Common myeloid progenitor, CD34-positive (primary cell): ENCODE data around the gene DNAH1.

Source experiments
- CTCF ChIA-PET: fragments of 350-600 bp; sonication (Branson Sonifier 250); formaldehyde crosslinking; loops from one replicate; lab custom pipeline; 2021; ENCODE audit warnings: antibody characterized with exemption; lab: Charles Lee
- POLR2A ChIA-PET: fragments of 350-600 bp; sonication (Branson Sonifier 250); formaldehyde crosslinking; loops from one replicate; lab custom pipeline; 2021; ENCODE audit warnings: antibody characterized with exemption; lab: Charles Lee
- DNase-seq, 3 donors: peaks; one replicate each; pipeline versions ENCODE4 v3.0.0 to v3.0.0-alpha.2; 2013
- H3K27ac ChIP-seq, 2 experiments: 1 replicate in 1 of 2; 2 replicates in 1 of 2; pipeline ENCODE4 v1.7.0; 2013; ENCODE audit warnings: inconsistent platforms in 2 of 2, low read length in 2 of 2, mild to moderate bottlenecking in 2 of 2, low read depth in 1 of 2, moderate library complexity in 1 of 2; ENCODE audit not compliant: severe bottlenecking in 2 of 2, insufficient read depth in 1 of 2, poor library complexity in 1 of 2
- H3K27me3 ChIP-seq, 5 experiments: replicated peaks in 2 of 5; 1 replicate in 3 of 5; 2 replicates in 2 of 5; pipeline versions ENCODE4 v1.6.1 to v1.7.0; 2013; ENCODE audit warnings: low read length in 4 of 5, mild to moderate bottlenecking in 2 of 5, moderate library complexity in 2 of 5, inconsistent platforms in 1 of 5; ENCODE audit not compliant: insufficient read depth in 5 of 5, control insufficient read depth in 4 of 5
- H3K36me3 ChIP-seq, 4 experiments: 1 replicate in 2 of 4; 2 replicates in 2 of 4; pipeline versions ENCODE4 v1.6.1 to v1.7.0; 2013; ENCODE audit warnings: low read length in 3 of 4, control low read depth in 1 of 4, mild to moderate bottlenecking in 1 of 4; ENCODE audit not compliant: control insufficient read depth in 4 of 4, insufficient read depth in 4 of 4
- H3K4me1 ChIP-seq, 4 experiments: 1 replicate in 3 of 4; 2 replicates in 1 of 4; pipeline versions ENCODE4 v1.6.1 to v1.7.1; 2013; ENCODE audit warnings: low read length in 3 of 4, mild to moderate bottlenecking in 3 of 4, control low read depth in 1 of 4, inconsistent platforms in 1 of 4, moderate library complexity in 1 of 4; ENCODE audit not compliant: control insufficient read depth in 4 of 4, insufficient read depth in 4 of 4; ENCODE audit errors: control extremely low read depth in 1 of 4
- H3K4me3 ChIP-seq, 7 experiments: 1 replicate in 4 of 7; 2 replicates in 3 of 7; pipeline versions ENCODE4 v1.5.1 to v1.7.0; 2013; ENCODE audit warnings: mild to moderate bottlenecking in 7 of 7, low read length in 6 of 7, moderate library complexity in 6 of 7, inconsistent platforms in 2 of 7, low read depth in 2 of 7, control low read depth in 1 of 7; ENCODE audit not compliant: insufficient read depth in 4 of 7, control insufficient read depth in 1 of 7; ENCODE audit errors: extremely low read depth in 1 of 7
- H3K9me3 ChIP-seq, 5 experiments: 1 replicate in 4 of 5; 2 replicates in 1 of 5; pipeline versions ENCODE4 v1.6.1 to v1.7.1; 2013; ENCODE audit warnings: low read length in 4 of 5, mild to moderate bottlenecking in 2 of 5, inconsistent platforms in 1 of 5, low read depth in 1 of 5, moderate library complexity in 1 of 5; ENCODE audit not compliant: control insufficient read depth in 4 of 5, insufficient read depth in 2 of 5; ENCODE audit errors: control extremely low read depth in 1 of 5
- WGBS: methylation state at CpG from one replicate; pipeline ENCODE4 v1.1.5; 2013; ENCODE audit not compliant: insufficient coverage; 5-methylcytosine and 5-hydroxymethylcytosine counted together

Gene DNAH1

GRCh38 chr3:52423173-52423572 lies 107.1 kb downstream of the DNAH1 start:
- Histone ChIP-seq H3K36me3 (peaks cover 0 to 21% (median 8%) of the 10 kb centered on the region in 4 experiments), H3K4me3 (no peak overlapping the region), H3K27me3 (no peaks in the 10 kb centered on the region), H3K4me1 (no peaks in the 10 kb centered on the region), H3K9me3 (no peaks in the 10 kb centered on the region), H3K27ac (no peak overlapping the region)
- POLR2A ChIA-PET: no interaction called here
- CTCF ChIA-PET: interaction anchor here (1.1 to 25.7 kb wide), 4 partner anchors 10 to 33 kb away, joined by 3 to 477 read pairs (median 12); partner anchors contain the start of genes NISCH, SEMA3G and TNNC1
- WGBS: 84% methylated on average over 4 of the region's 5 CpGs
- DNase-seq: no peak

- ChIA-PET CTCF (interaction anchor here (0.6 to 25.7 kb wide), 10 partner anchors 9 to 131 kb away, joined by 3 to 477 read pairs (median 4); partner anchors contain the start of genes NISCH, SEMA3G and TNNC1), POLR2A (no interaction called here)
- H3K27ac ChIP-seq: no peak overlapping the region
- WGBS: 12% methylated on average over 6 of the region's 7 CpGs
- no peaks in the 10 kb centered on the region for H3K36me3 ChIP-seq
- peak; percentile 52 to 69 (median 63) for DNase-seq
- H3K9me3 ChIP-seq: no peaks in the 10 kb centered on the region
- no peak overlapping the region for H3K4me3 ChIP-seq
- H3K4me1 ChIP-seq: no peaks in the 10 kb centered on the region
- no peaks in the 10 kb centered on the region for H3K27me3 ChIP-seq
Measured at GRCh38 chr3:52428151-52429005, 112.3 kb downstream of the DNAH1 start.

- WGBS: 65% methylated on average over 2 of the region's 3 CpGs
- Histone ChIP-seq H3K27ac (no peak overlapping the region), H3K36me3 (no peaks in the 10 kb centered on the region), H3K4me1 (no peaks in the 10 kb centered on the region), H3K4me3 (no peak overlapping the region), H3K27me3 (peaks cover 0 to 1% (median 0%) of the 10 kb centered on the region in 5 experiments), H3K9me3 (no peaks in the 10 kb centered on the region)
- POLR2A ChIA-PET: interaction anchor here (0.6 kb wide), 1 partner anchor 45 kb away, joined by 3 read pairs; no protein-coding TSS in a partner anchor
- no peak for DNase-seq
- CTCF ChIA-PET: interaction anchor here (1.1 to 25.7 kb wide), 8 partner anchors 9 to 130 kb away, joined by 3 to 477 read pairs (median 4); partner anchors contain the start of genes NISCH, SEMA3G and TNNC1
Measured at GRCh38 chr3:52429031-52429430, 112.9 kb downstream of the DNAH1 start.

- Histone ChIP-seq H3K36me3 (no peaks in the 10 kb centered on the region), H3K27me3 (peaks cover 0 to 1% (median 0%) of the 10 kb centered on the region in 5 experiments), H3K4me1 (no peaks in the 10 kb centered on the region), H3K9me3 (no peaks in the 10 kb centered on the region), H3K27ac (no peak overlapping the region), H3K4me3 (no peak overlapping the region)
- 79% methylated on average over 6 of the region's 7 CpGs for WGBS
- CTCF ChIA-PET: interaction anchor here (1.1 to 25.7 kb wide), 5 partner anchors 9 to 18 kb away, joined by 3 to 477 read pairs (median 9); partner anchors contain the start of genes NISCH, SEMA3G and TNNC1
- POLR2A ChIA-PET: interaction anchor here (0.6 kb wide), 1 partner anchor 46 kb away, joined by 3 read pairs; no protein-coding TSS in a partner anchor
- DNase-seq: no peak
Measured at GRCh38 chr3:52429779-52430415, 113.8 kb downstream of the DNAH1 start.

GRCh38 chr3:52430416-52430810 lies 114.3 kb downstream of the DNAH1 start:
- H3K4me1 ChIP-seq: no peaks in the 10 kb centered on the region
- ChIA-PET CTCF (interaction anchor here (0.8 to 25.7 kb wide), 2 partner anchors 11 to 18 kb away, joined by 4 to 477 read pairs; partner anchors contain the start of genes NISCH, SEMA3G and TNNC1), POLR2A (no interaction called here)
- H3K9me3 ChIP-seq: no peaks in the 10 kb centered on the region
- no peak overlapping the region for H3K4me3 ChIP-seq
- no peaks in the 10 kb centered on the region for H3K36me3 ChIP-seq
- DNase-seq: no peak
- WGBS: 97% methylated on average over 4 of the region's 9 CpGs
- peaks cover 0 to 1% (median 0%) of the 10 kb centered on the region in 5 experiments for H3K27me3 ChIP-seq
- H3K27ac ChIP-seq: no peak overlapping the region

- Histone ChIP-seq H3K36me3 (no peaks in the 10 kb centered on the region), H3K4me3 (no peak overlapping the region), H3K27me3 (peaks cover 0 to 1% (median 0%) of the 10 kb centered on the region in 5 experiments), H3K4me1 (peaks cover 0 to 4% (median 0%) of the 10 kb centered on the region in 4 experiments), H3K27ac (no peak overlapping the region), H3K9me3 (no peaks in the 10 kb centered on the region)
- CTCF ChIA-PET: interaction anchor here (0.8 to 25.7 kb wide), 4 partner anchors 11 to 18 kb away, joined by 3 to 477 read pairs (median 10); partner anchors contain the start of genes NISCH, SEMA3G and TNNC1
- POLR2A ChIA-PET: interaction anchor here (0.7 kb wide), 1 partner anchor 14 kb away, joined by 3 read pairs; no protein-coding TSS in a partner anchor
- no peak for DNase-seq
- 99% methylated on average over 9 of the region's 10 CpGs for WGBS
Measured at GRCh38 chr3:52431459-52432223, 115.5 kb downstream of the DNAH1 start.
